ENCODE measurements around the gene APC2.

APC2 gene

DNA sequence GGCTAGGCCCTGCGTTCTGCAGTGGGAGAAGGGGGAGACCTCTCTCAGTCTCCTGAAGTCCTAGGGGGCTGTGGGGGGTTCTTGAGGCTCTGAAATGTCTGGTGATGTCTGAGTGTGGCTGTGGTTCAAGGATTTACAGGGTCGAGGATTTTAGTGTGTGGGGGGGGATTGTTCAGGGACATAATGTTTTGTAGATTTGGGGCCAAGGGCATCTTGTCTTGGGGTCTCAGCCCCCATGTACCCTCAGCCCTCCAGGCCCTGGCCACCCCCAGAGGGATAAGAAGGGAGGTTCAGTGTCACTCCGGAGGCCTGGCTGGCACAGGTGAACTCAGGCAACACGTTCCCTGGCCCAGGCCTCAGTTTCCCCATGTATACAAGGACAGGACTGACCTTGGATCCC lies 2.4 kb upstream of the APC2 start:
- no peak for DNase-seq

DNA sequence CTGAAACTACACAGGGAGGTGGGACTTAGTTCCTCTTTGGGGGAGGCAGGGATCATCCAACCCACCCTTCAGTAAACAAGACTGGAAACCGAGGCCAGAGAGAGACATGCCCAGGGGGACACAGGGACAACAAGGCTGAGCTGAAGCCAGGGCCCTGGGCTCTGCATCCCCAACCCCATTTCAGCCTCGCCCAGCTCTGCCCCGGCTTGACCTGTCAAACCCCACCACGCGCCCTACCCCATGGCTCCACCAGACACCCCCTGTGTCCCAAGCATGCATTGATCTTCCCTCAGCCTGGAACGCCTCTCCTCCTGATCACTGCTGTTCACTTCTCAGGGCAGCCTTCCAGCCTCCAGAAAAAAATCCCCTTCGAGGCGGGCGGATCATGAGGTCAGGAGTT lies 2.0 kb upstream of the APC2 start:
- DNase-seq = no peak

DNA sequence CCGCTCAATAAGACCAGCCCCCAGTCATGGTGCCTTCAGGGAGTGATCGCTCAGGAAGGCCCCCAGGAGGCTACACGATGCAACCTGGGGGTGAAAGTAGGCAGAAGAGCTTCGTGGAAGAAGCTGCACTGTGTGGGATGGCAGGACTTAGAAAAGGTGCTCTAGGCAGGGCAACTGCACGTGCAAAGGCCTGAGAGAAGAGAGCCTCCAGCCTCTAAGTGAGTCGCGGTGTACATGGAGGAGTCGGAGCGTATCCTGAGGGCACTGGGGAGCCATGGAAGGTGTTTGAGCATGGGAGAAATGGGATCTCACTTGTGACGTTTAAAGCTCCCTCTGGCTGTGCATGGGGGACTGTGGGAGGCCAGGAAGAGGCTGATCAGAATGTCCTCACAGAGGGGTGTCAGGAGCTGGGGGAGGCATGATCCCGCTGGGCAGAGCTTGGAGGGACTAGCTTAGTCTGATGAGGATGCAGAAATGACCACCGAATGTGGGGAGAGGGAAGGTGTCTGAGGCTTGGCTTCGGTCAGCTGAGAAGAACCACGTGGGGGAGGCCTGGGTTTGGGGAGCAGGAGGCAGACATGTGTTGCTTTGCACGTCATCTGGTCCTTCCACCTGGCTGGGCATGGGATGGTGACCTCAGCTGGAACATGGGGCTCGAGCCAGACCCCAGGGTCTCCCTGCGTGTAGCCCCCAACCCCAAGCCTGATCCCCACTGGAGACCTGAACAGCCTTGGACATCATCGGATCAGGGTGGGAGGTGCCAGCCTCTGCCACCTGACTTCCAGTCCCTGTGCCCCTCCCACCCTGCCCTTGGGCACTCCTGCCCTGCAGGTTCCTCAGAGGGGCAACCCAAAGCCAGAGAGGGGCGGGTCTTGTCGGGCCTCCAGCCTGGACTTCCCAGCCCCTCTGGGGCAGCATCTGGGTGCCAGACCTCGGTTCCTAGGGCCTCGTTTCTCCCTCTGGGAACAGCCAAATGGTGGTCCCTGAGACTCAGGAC lies 1.1 kb downstream of the APC2 start:
- no peak for DNase-seq

DNA sequence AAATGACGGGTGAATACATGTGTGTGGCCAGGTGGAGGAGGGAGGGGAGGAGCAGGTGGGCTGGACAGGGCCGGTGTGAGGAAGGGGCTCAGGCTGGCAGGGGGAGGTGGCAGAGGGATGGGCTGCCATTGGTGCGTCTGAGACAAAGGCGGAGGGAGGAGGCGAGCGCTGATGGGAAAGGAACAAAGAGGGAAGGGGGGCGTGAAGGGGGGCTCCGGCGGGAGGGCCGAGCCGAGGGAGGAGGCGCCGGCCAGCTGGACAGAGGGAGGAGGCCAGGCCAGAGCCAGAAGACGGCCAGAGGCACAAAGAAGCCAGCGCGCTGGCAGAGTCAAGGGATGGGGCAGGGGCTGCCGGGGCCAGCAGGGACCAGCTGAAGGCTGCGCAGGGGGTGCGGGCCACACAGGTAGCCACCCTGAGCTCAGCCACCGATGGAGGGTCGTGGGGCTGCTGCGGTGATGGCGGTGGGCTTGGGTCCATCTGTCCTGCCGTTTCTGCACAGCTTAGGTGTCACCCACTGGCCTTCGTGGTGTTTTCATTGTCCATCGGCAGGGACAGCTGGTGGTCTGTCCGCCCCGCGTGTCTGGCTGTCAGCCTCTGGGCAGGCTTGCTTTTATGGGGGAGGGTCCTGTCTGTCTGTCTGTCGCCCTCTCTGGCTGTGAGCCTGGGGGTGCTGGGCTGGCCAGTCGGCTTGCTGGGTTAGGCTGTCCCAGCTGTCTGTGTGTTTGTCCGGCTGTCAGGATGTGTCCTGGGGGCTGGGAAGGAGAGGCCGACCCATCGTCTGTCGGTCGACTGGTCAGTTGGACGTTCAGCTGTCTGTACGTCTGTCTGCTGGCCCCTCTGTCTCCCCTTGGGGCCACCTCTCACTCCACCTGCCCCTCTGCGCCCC lies 2.2 kb downstream of the APC2 start:
- no peak for DNase-seq

DNA sequence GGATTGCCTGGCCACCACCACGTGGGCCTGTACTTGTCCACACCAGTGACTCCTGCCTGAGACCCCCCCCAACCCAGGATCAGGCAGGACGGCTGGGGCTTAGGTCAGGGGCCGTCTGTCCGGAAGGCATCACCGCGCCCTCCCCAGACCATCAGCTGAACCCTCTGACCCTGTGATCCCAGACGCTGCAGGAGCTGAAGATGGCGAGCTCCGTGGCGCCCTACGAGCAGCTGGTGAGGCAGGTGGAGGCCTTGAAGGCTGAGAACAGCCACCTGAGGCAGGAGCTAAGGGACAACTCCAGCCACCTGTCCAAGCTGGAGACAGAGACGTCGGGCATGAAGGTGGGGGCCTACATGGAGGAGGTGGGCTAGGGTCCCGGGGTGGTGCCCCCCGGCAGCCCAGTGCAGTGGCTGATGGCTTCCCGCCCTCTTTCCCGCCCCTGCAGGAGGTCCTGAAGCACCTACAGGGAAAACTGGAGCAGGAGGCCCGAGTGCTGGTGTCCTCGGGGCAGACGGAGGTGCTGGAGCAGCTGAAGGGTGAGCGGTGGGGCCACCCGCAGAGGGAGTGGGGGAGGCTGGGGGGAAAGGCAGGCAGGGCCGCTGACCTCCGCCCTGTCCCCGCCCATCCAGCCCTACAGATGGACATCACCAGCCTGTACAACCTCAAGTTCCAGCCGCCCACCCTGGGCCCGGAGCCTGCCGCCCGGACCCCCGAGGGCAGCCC lies 3.0 kb downstream of the APC2 start:
- DNase-seq = no peak

DNA sequence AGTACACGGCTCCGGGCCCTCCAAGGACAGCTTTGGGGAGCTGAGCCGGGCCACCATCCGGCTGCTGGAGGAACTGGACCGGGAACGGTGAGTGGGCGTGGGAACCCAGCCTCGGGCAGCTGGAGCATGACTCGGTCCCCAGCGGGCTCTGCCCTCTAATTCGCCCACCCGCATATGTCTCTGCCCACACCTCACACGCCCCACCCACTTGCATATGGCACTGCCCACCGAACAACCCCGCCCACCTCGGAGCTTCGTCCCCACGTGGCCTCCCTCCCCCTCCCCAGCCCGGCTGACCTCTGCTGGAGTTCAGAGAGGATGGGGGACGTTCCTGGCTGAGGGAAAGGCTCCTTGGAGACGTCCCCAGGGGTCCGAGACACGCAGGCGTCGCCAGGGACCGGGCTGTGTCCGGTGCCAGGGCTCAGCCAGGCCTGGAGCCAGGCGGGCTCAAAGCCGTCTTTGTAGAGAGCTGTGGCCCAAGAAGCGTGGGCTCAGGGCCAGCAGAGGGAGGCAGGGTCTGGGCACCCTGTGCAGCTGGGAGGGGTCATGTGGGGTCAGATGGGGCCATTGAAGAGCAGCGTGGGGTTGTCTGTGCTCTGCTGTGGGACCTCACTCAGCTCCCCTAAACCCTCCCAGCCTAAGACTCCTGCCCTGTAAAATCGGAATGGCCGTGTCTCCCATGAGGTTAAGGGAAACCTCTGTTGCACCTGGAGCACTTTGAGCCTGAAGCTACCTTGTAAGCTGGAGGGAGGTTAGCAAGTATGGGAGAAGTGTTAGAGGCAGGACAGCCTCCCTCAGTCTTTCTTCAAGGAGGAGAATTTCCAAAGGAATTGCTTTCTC lies 3.8 kb downstream of the APC2 start:
- DNase-seq = no peak

DNA sequence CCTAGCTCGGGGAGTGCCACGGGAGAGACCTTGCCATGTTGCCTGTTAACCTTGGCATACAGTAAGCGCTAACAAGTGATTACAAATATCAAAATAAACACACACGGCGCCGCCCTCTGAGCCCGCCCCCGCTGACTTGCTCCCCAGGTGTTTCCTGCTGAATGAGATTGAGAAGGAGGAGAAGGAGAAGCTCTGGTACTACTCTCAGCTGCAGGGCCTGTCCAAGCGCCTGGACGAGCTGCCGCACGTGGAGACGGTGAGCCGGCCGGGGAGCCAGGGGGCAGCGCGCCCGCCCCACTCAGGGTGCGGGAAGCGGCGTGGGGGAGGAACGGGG lies 5.0 kb downstream of the APC2 start:
- no peak for DNase-seq

DNA sequence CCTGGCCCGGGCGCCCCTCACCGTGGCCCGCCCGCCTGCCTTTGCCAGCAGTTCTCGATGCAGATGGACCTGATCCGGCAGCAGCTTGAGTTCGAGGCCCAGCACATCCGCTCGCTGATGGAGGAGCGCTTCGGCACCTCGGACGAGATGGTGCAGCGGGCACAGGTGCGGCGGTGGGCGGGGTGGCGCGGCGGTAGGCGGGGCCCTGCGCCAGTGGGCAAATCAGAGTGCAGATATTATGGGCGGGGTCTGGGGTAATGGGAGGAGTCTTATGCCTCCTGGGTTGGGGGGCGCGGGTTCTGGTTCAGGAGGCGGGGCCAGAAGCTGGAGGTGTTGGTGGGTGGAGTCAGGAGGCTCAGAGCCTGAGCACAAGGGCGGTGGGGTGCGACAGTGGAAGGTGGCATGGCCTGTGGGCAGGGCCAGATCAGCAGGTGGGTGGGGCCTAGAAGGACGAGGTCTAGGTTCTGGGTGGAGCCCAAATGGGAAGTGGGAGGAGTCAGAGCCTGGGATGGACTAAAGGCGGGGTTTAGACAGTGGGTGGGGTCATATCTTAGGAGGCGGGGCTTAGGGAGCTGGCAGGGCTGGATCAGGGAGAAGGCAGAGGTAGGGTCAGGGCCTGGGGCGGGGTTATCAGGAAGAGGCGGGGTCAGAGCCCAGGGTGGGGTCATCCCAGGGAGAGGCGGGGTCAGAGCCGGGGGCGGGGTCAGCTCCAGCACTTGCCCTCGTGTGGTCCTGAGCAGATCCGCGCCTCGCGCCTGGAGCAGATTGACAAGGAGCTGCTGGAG lies 5.6 kb downstream of the APC2 start:
- DNase-seq = no peak

DNA sequence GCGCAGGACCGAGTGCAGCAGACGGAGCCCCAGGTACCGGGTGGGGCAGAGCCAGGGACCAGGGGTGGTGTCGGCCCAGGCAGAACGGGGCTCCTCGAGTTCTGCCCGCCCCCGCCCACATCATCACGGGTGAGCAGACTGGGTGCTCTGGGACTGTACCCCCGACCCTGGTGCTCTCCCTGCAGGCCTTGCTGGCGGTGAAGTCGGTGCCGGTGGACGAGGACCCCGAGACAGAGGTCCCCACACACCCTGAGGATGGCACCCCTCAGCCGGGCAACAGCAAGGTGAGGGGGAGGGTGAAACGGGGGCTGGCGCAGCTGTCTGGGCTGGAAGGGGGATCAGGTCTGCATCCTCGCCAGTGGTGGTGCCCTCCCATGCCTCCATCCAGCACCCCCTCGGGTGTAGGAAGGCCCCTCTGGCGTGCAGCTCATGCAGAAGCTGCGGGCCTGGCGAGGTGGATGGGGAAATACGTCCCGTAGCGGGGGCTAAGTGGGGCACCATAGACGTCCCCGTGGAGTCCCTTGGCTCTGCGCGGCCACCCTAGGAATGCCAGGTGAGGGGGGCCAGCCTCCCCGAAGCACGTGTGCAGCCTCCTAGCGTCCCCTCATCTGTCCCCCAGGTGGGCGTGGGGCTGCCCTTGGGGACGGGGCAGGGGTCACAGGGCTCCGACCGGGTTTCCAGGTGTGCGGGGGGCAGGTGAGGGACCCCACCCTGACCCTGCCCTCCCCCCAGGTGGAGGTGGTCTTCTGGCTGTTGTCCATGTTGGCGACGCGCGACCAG lies 6.4 kb downstream of the APC2 start:
- DNase-seq = no peak

DNA sequence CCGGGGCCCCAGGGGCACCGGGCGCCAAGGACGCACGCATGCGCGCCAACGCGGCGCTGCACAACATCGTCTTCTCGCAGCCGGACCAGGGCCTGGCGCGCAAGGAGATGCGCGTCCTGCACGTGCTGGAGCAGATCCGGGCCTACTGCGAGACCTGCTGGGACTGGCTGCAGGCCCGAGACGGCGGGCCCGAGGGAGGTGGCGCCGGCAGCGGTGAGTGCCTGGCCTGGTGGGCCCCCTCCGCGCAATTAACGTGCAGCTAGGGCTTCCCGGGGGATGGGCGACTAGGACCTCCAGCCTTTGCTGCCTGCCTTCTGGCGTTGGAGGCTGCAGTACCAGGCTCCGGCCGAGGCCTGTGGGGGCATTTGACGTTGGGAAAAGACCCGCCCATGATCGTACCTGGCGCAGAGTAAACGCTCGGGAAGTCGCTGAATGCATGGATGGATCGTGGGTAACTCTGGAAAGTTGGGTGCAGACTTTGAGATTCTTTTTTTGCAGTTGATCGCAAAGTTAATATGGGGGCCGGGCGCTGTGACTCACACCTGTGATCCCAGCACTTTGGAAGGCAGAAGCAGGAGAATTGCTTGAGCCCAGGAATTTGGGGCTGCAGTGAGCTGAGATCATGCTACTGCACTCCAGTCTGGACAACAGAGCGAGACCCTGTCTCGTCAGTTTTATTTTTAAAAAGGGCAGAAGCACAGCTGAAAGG lies 7.3 kb downstream of the APC2 start:
- no peak for DNase-seq

DNA sequence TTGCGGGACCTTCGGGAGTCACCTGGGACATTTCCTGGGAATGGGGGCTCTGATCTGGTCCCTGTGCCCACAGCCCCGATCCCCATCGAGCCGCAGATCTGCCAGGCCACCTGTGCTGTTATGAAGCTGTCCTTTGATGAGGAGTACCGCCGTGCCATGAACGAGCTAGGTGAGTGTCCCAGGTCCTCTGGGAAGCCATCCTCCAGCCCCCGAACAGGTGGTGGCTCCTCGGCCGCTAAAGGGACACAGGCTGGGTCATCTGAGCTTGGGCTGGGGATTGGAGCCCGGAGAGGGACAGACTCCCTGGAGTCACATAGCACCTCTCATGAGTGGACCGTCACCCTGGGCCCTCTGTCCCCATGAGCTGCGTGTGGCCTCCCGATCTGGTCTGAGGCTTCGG lies 8.0 kb downstream of the APC2 start:
- DNase-seq = no peak

DNA sequence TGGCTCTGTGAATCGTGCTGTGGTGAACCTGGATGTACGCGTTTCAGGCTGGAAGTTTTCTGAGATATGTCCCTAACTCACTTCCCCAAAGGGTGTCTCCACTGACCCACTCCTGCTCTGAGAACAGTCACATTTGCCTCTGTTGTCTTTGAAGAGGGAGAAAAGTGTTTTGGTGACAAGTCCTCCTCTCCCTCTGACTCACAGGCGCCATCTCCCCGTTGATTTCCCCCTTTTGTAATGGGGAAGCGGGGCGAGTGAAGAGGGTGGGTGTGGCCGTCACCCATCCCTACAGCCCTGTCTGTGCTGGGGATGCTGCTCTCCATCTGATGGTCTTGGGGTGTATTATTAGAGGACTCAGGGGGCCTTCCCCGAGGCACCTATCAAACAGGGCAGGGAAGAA lies 9.6 kb downstream of the APC2 start:
- DNase-seq = no peak

DNA sequence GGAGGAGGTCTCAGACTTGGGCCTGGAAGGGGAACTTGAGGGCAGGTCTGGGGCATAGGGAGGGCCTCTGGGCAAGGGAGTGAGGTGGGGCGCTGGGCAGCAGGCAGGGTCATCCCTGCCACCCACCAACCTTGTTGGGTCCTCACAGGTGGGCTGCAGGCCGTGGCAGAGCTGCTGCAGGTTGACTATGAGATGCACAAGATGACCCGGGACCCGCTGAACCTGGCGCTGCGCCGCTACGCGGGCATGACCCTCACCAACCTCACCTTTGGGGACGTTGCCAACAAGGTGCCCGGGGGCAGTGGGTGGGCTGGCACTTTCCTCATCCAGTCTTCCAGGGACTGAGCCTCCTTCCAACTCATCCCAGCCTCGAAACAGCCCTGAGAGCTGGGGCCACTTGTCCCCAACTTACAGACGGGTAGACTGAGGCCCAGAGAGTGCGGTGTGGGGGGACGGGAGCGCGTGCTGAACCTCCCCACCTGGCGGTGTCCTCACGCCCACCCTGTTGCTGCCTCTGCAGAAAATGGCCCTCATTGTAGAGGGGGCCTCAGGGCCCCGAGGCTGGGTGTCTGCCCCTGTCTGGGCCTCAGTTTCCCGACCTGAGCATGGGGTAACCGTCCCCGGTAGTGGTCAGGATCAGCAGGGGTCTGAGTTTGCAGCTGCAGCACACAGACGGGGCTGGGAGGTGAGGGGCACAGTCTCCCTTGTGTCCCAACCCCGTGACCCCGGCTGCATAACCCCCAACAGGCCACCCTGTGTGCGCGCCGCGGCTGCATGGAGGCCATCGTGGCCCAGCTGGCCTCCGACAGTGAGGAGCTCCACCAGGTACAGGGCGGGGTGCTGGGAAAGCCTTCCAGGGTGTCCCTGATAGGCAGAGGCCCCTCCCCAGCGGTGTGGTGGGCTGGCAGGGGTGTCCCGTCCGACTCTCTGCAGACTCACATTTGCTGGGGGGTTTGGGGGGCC lies 10.4 kb downstream of the APC2 start:
- no peak for DNase-seq

DNA sequence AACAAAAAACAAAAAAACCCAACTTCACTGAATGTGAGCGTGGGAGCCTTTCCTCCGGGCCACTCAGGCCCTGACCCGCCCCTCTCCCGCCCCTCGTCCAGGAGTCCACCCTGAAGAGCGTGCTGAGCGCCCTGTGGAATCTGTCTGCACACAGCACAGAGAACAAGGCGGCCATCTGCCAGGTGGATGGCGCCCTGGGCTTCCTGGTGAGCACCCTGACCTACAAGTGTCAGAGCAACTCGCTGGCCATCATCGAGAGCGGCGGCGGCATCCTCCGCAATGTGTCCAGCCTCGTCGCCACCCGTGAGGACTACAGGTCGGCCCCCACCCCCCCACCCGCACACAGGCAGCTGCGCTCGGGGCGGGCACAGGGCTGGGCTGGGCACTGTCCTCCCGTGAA lies 11.9 kb downstream of the APC2 start:
- DNase-seq = no peak

DNA sequence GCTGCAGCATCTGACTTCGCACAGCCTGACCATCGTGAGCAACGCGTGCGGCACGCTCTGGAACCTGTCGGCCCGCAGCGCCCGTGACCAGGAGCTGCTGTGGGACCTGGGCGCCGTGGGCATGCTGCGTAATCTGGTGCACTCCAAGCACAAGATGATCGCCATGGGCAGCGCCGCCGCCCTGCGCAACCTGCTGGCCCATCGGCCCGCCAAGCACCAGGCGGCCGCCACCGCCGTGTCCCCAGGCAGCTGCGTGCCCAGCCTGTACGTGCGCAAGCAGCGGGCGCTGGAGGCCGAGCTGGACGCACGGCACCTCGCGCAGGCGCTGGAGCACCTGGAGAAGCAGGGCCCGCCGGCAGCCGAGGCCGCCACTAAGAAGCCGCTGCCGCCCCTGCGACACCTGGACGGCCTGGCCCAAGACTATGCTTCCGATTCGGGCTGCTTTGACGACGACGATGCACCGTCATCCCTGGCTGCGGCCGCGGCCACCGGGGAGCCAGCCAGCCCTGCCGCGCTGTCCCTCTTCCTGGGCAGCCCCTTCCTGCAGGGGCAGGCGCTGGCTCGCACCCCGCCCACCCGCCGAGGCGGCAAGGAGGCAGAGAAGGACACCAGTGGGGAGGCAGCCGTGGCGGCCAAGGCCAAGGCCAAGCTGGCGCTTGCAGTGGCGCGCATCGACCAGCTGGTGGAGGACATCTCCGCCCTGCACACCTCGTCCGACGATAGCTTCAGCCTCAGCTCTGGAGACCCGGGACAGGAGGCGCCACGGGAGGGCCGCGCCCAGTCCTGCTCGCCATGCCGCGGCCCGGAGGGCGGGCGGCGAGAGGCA lies 15.5 kb downstream of the APC2 start:
- DNase-seq = no peak

DNA sequence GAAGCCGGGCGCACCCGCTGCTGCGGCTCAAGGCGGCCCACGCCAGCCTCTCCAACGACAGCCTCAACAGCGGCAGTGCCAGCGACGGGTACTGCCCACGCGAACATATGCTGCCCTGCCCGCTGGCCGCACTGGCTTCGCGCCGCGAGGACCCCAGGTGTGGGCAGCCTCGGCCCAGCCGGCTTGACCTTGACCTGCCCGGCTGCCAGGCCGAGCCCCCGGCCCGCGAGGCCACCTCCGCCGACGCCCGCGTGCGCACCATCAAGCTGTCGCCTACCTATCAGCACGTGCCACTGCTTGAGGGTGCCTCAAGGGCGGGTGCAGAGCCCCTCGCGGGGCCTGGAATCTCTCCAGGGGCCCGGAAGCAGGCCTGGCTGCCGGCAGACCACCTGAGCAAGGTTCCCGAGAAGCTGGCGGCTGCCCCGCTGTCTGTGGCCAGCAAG lies 16.1 kb downstream of the APC2 start:
- DNase-seq = no peak

DNA sequence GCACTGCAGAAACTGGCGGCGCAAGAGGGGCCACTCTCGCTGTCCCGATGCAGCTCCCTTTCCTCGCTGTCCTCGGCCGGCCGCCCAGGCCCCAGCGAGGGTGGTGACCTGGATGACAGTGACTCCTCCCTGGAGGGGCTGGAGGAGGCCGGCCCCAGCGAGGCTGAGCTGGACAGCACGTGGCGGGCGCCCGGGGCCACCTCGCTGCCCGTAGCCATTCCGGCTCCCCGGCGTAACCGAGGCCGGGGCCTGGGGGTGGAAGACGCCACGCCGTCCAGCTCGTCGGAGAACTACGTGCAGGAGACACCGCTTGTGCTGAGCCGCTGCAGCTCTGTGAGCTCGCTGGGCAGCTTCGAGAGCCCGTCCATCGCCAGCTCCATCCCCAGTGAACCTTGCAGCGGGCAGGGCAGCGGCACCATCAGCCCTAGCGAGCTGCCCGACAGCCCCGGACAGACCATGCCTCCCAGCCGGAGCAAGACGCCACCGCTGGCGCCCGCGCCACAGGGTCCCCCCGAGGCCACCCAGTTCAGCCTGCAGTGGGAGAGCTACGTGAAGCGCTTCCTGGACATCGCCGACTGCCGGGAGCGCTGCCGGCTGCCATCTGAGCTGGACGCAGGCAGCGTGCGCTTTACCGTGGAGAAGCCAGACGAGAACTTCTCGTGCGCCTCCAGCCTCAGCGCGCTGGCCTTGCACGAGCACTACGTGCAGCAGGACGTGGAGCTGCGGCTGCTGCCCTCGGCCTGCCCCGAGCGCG lies 16.7 kb downstream of the APC2 start:
- DNase-seq = no peak
